Neuronal stem cell (in vitro differentiated cells): Measurements from ENCODE around the gene H2BK1.
A peak's percentile ranks its signal among the peaks of the same experiment; 100 is the strongest.

Source experiments
- DNase-seq: peaks from one replicate; pipeline ENCODE4 v3.0.0-alpha.2; 2013; ENCODE audit warnings: low spot score
- H2AFZ ChIP-seq: one replicate; pipeline ENCODE4 v1.6.1; 2013; ENCODE audit warnings: mild to moderate bottlenecking, low read length, inconsistent platforms
- H2AK5ac ChIP-seq: 2 replicates; pipeline ENCODE4 v1.6.1; 2013; ENCODE audit warnings: low read depth, mild to moderate bottlenecking, inconsistent platforms, low read length, moderate library complexity, mixed read lengths
- H2BK120ac ChIP-seq: 2 replicates; pipeline ENCODE4 v1.6.1; 2013; ENCODE audit warnings: low read depth, mild to moderate bottlenecking, inconsistent platforms, low read length, moderate library complexity, mixed read lengths
- H2BK12ac ChIP-seq: one replicate; pipeline ENCODE4 v1.6.1; 2013; ENCODE audit warnings: low read length, inconsistent platforms
- H2BK15ac ChIP-seq: 2 replicates; pipeline ENCODE4 v1.6.1; 2013; ENCODE audit warnings: mild to moderate bottlenecking, low read length, inconsistent platforms, mixed read lengths
- H2BK5ac ChIP-seq: one replicate; pipeline ENCODE4 v1.6.1; 2013; ENCODE audit warnings: inconsistent platforms, mild to moderate bottlenecking, low read length, moderate library complexity
- H3K14ac ChIP-seq: one replicate; pipeline ENCODE4 v1.6.1; 2013; ENCODE audit warnings: low read length, inconsistent platforms
- H3K18ac ChIP-seq: 2 replicates; pipeline ENCODE4 v1.6.1; 2013; ENCODE audit warnings: low read length, inconsistent platforms
- H3K23ac ChIP-seq: 2 replicates; pipeline ENCODE4 v1.6.1; 2013; ENCODE audit warnings: low read depth, mild to moderate bottlenecking, mixed read lengths, low read length, inconsistent platforms; ENCODE audit not compliant: poor library complexity
- H3K27ac ChIP-seq: replicated peaks from 3 replicates; pipeline ENCODE4 v1.5.1; 2013; ENCODE audit warnings: low read length, inconsistent platforms
- H3K27me3 ChIP-seq, 3 experiments: 2 replicates each; pipeline ENCODE4 v1.6.1; 2013; ENCODE audit warnings: low read length in 3 of 3, mild to moderate bottlenecking in 2 of 3, inconsistent platforms in 1 of 3, low read depth in 1 of 3, mixed read lengths in 1 of 3, moderate library complexity in 1 of 3; ENCODE audit not compliant: control insufficient read depth in 3 of 3, insufficient read depth in 3 of 3
- H3K36me3 ChIP-seq, 2 donors: replicated peaks in 1 of 2; 2 replicates each; pipeline ENCODE4 v1.6.1; 2013; ENCODE audit warnings: low read length in 2 of 2; ENCODE audit not compliant: control insufficient read depth in 2 of 2, insufficient read depth in 2 of 2
- H3K4ac ChIP-seq: 2 replicates; pipeline ENCODE4 v1.6.1; 2013; ENCODE audit warnings: inconsistent platforms, mild to moderate bottlenecking, low read length, moderate library complexity
- H3K4me1 ChIP-seq, 2 donors: 1 replicate in 1 of 2; 2 replicates in 1 of 2; pipeline ENCODE4 v1.6.1; 2013; ENCODE audit warnings: low read length in 2 of 2, low read depth in 1 of 2; ENCODE audit not compliant: control insufficient read depth in 2 of 2, insufficient read depth in 1 of 2
- H3K4me2 ChIP-seq: one replicate; pipeline ENCODE4 v1.6.1; 2013; ENCODE audit warnings: mild to moderate bottlenecking, low read length, inconsistent platforms; ENCODE audit not compliant: insufficient read depth, poor library complexity, severe bottlenecking
- H3K4me3 ChIP-seq, 2 donors: 2 replicates each; pipeline ENCODE4 v1.5.1; 2013; ENCODE audit warnings: low read length in 2 of 2, mild to moderate bottlenecking in 2 of 2, inconsistent platforms in 1 of 2, moderate library complexity in 1 of 2
- H3K79me1 ChIP-seq: one replicate; pipeline ENCODE4 v1.6.1; 2013; ENCODE audit warnings: low read depth, mild to moderate bottlenecking, inconsistent platforms, low read length, moderate library complexity
- H3K9ac ChIP-seq: one replicate; pipeline ENCODE4 v1.6.1; 2013; ENCODE audit warnings: mild to moderate bottlenecking, low read depth, low read length, inconsistent platforms; ENCODE audit not compliant: poor library complexity
- H3K9me3 ChIP-seq, 2 donors: replicated peaks in 1 of 2; 2 replicates each; pipeline versions ENCODE3 to v1.6.1; 2013; ENCODE audit warnings: low read length in 2 of 2, mild to moderate bottlenecking in 2 of 2, inconsistent platforms in 1 of 2, low read depth in 1 of 2, mixed read lengths in 1 of 2, moderate library complexity in 1 of 2; ENCODE audit not compliant: control insufficient read depth in 2 of 2, insufficient read depth in 1 of 2
- H4K8ac ChIP-seq: one replicate; pipeline ENCODE4 v1.6.1; 2013; ENCODE audit warnings: low read depth, mild to moderate bottlenecking, inconsistent platforms, low read length, moderate library complexity
- H4K91ac ChIP-seq: one replicate; pipeline ENCODE4 v1.6.1; 2013; ENCODE audit warnings: low read length, low read depth, mild to moderate bottlenecking, inconsistent platforms; ENCODE audit not compliant: poor library complexity
- WGBS, 2 donors: extraction: QIAGEN DNeasy Blood & Tissue Kit; methylation state at CpG; one replicate each; pipeline ENCODE4 v1.1.7; 2013; ENCODE audit warnings: missing lambda C conversion rate in 2 of 2, mixed read lengths in 1 of 2; ENCODE audit not compliant: insufficient read length in 2 of 2, insufficient replicate concordance in 1 of 2; ENCODE audit errors: extremely low coverage in 2 of 2; 5-methylcytosine and 5-hydroxymethylcytosine counted together

H2BK1 gene

GRCh38 chr7:151175047-151175792 is 35.1 kb downstream of the H2BK1 start:
- Histone ChIP-seq H3K79me1 (no peaks in the 10 kb centered on the region), H2BK5ac (no peak overlapping the region), H3K4me2 (no peak overlapping the region), H3K4ac (no peak overlapping the region), H3K36me3 (no peaks in the 10 kb centered on the region), H2BK15ac (peak overlapping the region; percentile 77), H3K4me3 (no peak overlapping the region), H4K91ac (no peak overlapping the region), H3K27ac (no peak overlapping the region), H3K14ac (no peak overlapping the region), H3K18ac (no peak overlapping the region), H2AFZ (no peak overlapping the region), H3K9me3 (peaks cover 0 to 12% of the 10 kb centered on the region in 2 donors), H3K27me3 (peaks cover 2 to 50% (median 19%) of the 10 kb centered on the region in 3 experiments), H3K4me1 (peaks cover 0 to 3% of the 10 kb centered on the region in 2 donors), H2AK5ac (peak overlapping the region; percentile 42), H2BK120ac (no peak overlapping the region), H3K23ac (peak overlapping the region; percentile 81), H4K8ac (no peak overlapping the region), H3K9ac (no peak overlapping the region), H2BK12ac (no peak overlapping the region)
- no peak for DNase-seq
- WGBS, 2 donors: no CpG with 5 or more reads among the region's 16 CpGs

- Histone ChIP-seq H3K4ac (no peak overlapping the region), H2BK120ac (no peak overlapping the region), H2AK5ac (peak overlapping the region; percentile 26), H2BK12ac (no peak overlapping the region), H3K27me3 (peaks cover 2 to 54% (median 22%) of the 10 kb centered on the region in 3 experiments), H3K36me3 (no peaks in the 10 kb centered on the region), H3K9me3 (peaks cover 0 to 12% of the 10 kb centered on the region in 2 donors), H3K4me3 (no peak overlapping the region), H3K23ac (peak overlapping the region; percentile 39), H3K9ac (peak overlapping the region; percentile 33), H3K14ac (no peak overlapping the region), H4K8ac (no peak overlapping the region), H4K91ac (no peak overlapping the region), H3K27ac (no peak overlapping the region), H2BK5ac (no peak overlapping the region), H2AFZ (no peak overlapping the region), H2BK15ac (no peak overlapping the region), H3K4me1 (peaks cover 0 to 3% of the 10 kb centered on the region in 2 donors), H3K18ac (no peak overlapping the region), H3K79me1 (no peaks in the 10 kb centered on the region), H3K4me2 (no peak overlapping the region)
- no peak for DNase-seq
- no CpG with 5 or more reads among the region's 77 CpGs for WGBS, 2 donors
Measured at GRCh38 chr7:151174246-151175046, 35.8 kb downstream of the H2BK1 start.

GRCh38 chr7:151173386-151174245 is 36.7 kb downstream of the H2BK1 start:
- H3K27ac ChIP-seq: no peak overlapping the region
- no peak overlapping the region for H3K4me3 ChIP-seq
- H3K9me3 ChIP-seq: peaks cover 0 to 12% of the 10 kb centered on the region in 2 donors
- H2BK12ac ChIP-seq: no peak overlapping the region
- no peak overlapping the region for H3K18ac ChIP-seq
- H2AK5ac ChIP-seq: peak overlapping the region; percentile 26
- no peak overlapping the region for H3K4ac ChIP-seq
- H2BK120ac ChIP-seq: no peak overlapping the region
- no peaks in the 10 kb centered on the region for H3K36me3 ChIP-seq
- peak overlapping the region; percentile 39 for H3K23ac ChIP-seq
- peaks cover 2 to 54% (median 30%) of the 10 kb centered on the region in 3 experiments for H3K27me3 ChIP-seq
- no peak overlapping the region for H2AFZ ChIP-seq
- H2BK15ac ChIP-seq: no peak overlapping the region
- H2BK5ac ChIP-seq: no peak overlapping the region
- H3K14ac ChIP-seq: no peak overlapping the region
- peaks cover 0 to 11% of the 10 kb centered on the region in 2 donors for H3K4me1 ChIP-seq
- H3K4me2 ChIP-seq: no peak overlapping the region
- no peak overlapping the region for H4K91ac ChIP-seq
- no peak overlapping the region for H3K9ac ChIP-seq
- no peaks in the 10 kb centered on the region for H3K79me1 ChIP-seq
- DNase-seq: no peak
- no CpG with 5 or more reads among the region's 43 CpGs for WGBS, 2 donors
- no peak overlapping the region for H4K8ac ChIP-seq
